HG02943 (cell line): ENCODE results near the gene CYB5D1.

ENCODE experiments used
- ATAC-seq: cut with Tn5 transposase; IDR thresholded peaks from one replicate; pipeline ENCODE4 v1.9.1; 2021; ENCODE audit warnings: mild to moderate bottlenecking, low read depth, moderate library complexity; ENCODE audit not compliant: unreplicated experiment

The CYB5D1 gene

GRCh38 chr17:7883781-7884386 lies 26.1 kb downstream of the CYB5D1 start:
- no peak for ATAC-seq

GRCh38 chr17:7884581-7885366 lies 27.0 kb downstream of the CYB5D1 start:
- no peak for ATAC-seq

DNA sequence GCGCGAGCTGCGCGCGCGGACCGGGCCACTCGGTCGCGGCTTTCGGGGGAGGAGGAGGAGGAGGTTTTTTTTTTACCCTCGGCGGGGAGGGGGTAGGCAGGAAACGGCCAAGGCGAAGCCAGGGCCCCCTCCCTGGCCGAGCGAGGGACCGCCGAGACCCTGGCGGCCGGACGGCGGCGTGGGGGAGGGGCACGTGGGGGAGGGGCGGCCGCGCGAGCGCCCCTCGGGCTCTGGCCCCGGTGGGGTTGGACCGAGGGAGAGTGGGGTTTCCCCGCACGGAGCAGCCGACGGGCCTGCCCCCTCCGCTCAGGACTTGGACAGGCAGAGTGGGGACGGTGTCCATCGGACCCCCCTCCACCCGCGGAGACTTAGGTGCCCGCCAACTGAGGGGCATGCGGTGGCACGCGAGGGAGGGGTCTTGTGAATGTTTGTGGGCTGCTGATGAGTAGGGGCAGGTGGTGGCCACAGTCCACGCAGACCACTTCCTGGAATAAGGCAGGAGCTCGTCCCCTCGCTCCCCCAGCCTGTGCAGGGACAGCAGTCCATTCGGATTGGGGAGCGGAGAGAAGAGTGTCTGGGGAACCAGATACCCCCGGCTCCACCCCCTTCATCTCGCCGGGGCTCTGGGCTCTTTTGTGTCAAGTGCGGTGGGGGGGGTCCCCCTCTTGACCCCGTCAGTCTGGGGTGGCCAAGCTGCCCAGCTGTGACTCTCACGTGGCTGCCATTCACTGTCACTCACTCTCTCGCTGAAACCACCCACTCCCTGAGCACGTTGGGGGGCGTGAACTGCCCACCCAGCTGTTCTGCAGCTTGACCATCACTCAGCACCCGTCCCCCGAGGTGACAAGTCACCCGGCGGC lies 27.8 kb downstream of the CYB5D1 start:
- ATAC-seq: no peak

- no peak for ATAC-seq
Measured at GRCh38 chr17:7886227-7887037, 28.6 kb downstream of the CYB5D1 start.

GRCh38 chr17:7887038-7887481 lies 29.3 kb downstream of the CYB5D1 start:
- no peak for ATAC-seq

DNA sequence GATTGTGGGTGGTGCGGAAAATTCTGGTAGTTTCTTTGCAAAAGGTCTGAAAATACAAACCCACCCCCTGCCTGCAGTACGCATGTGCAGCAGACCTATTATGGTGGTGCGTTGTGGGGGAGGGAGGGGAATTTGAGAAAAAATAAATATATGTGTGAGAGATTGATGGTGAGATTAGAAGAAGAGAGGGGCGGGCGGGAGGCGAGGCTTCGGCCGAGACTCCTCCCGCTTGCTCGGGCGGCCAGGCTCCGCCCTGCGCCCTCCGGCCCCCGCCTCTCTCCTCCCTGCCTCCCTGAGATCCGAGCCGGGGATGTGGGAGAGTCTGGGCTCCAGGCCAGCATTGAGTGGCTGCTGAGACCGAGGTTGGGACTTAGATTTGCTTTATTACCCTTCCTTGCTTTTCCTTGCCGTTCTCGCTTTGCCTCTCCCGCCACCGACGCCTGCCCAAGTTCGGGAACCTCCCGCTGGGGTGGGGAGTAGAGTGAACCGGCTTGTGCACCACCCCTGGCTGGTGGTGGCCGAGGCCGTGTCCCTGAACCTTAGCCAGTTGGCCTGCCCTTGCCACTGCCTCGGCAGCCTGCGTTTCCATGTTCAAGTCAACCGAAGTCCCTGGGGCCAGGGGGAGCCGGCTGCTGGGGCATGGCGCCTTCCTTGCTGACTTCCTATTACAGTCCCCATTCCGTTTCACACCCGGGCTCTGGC lies 29.8 kb downstream of the CYB5D1 start:
- ATAC-seq: peak; percentile 41

DNA sequence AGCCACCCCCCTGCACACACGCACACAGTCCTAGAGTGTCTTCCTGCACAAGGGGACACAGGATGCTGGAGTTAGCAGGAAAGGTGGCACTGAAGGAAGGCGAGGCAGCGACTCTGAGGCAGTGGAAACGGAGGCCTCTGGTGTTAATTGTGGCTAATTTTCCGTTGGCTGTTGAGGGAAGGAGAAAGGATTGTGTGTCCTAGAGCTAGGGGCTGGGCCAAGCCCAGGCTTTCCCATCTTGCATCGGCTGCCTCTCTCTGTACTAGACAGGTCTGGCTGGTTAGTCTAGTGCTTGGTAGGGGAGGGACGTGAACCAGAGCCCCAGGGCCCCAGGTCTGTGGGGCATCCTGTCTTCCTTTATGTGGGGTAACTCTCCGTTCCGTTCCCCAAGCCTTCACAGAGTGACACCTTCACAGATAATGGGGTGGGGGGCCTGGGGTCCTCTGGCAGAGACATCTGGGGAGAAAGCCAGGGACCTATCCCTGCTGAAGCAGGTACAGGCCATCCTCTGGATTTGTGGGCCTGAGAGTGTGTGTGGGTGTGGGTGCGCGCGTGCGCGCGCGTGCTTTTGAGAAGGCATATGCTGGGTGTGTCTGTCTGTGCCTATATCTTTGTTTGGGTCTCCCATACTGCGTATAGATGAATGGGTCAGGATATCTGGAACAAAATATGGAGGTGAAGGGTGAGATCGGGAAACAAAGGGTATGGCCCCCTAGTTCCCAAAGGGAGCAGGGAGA lies 30.5 kb downstream of the CYB5D1 start, which contains the start of gene CHD3:
CHD3 (plus strand) TSS at position 606 of the 737 bp plus-strand sequence. CDS start 212 bp downstream, outside the sequence.
- no peak for ATAC-seq

- no peak for ATAC-seq
Measured at GRCh38 chr17:7889166-7889955, 31.6 kb downstream of the CYB5D1 start.

GRCh38 chr17:7893187-7893880 lies 35.5 kb downstream of the CYB5D1 start:
- no peak for ATAC-seq

DNA sequence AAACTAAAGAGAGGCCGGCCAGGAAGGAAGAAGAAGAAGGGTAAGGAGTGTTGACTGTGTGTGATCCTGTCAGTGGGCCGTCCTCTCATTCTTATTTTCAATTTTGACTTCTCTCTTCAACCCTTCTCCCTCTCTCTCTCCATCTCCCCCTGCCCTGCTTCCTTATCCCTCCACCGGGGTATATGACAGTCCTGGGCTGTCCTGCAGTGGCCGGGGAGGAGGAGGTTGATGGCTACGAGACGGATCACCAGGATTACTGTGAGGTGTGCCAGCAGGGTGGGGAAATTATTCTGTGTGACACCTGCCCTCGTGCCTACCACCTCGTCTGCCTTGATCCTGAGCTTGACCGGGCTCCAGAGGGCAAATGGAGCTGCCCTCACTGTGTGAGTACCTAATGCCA lies 36.4 kb downstream of the CYB5D1 start:
- ATAC-seq: no peak

DNA sequence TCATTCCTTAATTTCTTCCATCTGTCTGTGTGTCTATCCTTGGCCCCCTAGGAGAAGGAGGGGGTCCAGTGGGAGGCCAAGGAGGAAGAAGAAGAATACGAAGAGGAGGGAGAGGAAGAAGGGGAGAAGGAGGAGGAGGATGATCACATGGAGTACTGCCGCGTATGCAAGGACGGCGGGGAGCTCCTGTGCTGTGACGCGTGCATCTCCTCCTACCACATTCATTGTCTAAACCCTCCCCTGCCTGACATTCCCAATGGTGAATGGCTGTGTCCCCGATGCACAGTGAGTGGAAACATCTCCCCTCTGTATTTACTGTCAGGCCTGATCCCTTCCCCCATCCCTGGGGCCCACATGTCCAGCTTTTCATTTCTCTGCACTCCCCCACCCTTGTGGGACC lies 37.1 kb downstream of the CYB5D1 start:
- no peak for ATAC-seq

GRCh38 chr17:7897090-7897489 lies 39.3 kb downstream of the CYB5D1 start:
- no peak for ATAC-seq

- ATAC-seq: no peak
Measured at GRCh38 chr17:7897773-7898172, 40.0 kb downstream of the CYB5D1 start.

DNA sequence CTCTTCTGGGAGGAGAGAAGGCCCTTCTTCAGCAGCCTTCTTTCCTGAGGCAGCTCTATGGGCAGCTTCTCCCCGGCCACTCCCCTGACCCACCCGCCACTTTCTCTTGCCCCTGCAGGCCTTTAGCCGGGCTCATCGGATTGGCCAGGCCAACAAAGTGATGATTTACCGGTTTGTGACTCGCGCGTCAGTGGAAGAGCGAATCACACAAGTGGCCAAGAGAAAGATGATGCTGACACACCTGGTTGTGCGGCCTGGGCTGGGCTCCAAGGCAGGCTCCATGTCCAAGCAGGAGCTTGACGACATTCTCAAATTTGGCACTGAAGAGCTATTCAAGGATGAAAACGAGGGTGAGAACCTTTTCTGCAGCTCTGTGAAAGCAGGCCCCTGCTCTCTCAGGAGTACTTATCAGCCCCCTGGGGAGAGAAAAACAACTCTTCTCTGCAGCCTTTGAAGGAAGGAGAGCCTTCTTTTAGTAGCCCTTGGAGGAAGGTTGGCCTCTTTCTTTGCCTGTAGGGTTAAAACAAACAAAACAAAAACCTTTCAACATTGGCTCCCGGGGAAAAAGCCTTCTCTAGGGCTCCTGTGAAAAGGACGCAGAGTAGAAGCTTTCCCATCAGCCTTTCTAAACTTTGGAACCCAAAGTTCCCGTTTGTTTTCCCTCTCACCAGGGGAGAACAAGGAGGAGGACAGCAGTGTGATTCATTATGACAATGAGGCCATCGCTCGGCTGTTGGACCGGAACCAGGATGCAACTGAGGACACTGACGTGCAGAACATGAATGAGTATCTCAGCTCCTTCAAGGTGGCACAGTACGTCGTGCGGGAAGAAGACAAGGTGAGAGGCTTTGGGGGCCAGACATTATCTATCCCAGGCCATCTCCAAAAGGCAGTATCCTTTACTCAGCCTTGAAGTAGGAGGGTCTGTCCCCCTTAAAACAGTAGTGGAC lies 45.6 kb downstream of the CYB5D1 start:
- no peak for ATAC-seq

DNA sequence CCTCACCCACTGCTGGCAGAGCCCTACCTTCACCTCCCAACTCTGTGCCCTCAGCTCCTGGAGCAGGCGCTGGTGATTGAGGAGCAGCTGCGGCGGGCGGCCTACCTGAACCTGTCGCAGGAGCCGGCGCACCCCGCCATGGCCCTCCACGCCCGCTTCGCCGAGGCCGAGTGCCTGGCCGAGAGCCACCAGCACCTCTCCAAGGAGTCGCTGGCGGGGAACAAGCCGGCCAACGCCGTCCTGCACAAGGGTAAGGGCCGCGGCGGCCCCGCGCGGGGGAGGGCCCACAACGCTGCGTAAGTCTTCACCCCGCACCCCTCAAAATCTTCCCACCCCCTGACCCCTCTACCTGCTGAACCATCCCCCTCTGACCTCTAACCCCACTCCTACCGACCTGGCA lies 51.3 kb downstream of the CYB5D1 start:
- no peak for ATAC-seq

GRCh38 chr17:7910281-7910680 lies 52.5 kb downstream of the CYB5D1 start:
- no peak for ATAC-seq

DNA sequence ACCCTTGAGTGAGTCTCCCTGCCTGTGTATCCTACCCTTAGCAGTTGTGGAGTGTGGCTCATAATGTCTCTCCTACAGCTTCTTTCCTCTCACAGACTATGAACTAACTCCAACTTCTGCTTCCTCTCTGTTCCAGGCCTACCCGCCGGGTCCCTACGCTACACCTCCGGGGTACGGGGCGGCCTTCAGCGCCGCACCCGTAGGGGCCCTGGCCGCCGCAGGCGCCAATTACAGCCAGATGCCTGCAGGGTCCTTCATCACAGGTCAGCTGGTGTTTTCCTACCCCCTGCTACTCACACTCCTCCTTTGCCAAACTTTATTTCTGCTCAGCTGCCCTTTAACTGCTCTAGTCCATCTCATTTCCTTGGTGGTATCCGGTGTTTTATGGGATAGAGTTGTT lies 52.9 kb downstream of the CYB5D1 start:
- ATAC-seq: no peak
